B cell (primary cell): ENCODE data around the gene GSG1.

Experiments
- CTCF ChIP-seq: fragments of 200-600 bp; IDR thresholded peaks from one replicate; pipeline ENCODE4 v1.8.0; 2022; ENCODE audit warnings: antibody characterized with exemption, mild to moderate bottlenecking
- EZH2 ChIP-seq: IDR thresholded peaks from 2 replicates; pipeline ENCODE4 v1.6.1; 2012; ENCODE audit warnings: borderline replicate concordance, low read depth, mild to moderate bottlenecking, moderate library complexity, low read length; ENCODE audit not compliant: insufficient read depth, poor library complexity, severe bottlenecking

DNA sequence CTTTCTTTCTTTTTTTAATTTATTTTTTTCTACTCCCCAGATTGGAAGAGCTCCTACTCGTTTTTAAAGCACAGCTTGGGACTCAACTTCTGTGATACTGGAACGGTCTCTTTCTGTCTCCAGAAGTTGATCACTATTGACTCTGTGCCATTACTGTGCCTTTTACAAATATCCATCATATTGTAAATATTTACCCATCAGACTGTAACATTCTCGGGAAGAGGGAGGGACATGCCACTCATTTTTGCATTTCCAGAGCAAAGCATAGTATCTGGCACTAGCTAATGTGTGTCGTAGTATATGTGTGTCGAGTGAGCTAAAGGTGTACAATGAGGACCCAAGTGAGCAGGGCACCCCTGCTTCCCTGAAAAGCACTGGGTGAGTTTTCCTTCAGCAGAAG, 24.0 kb upstream of the GSG1 start:
- TF ChIP-seq CTCF (no peak), EZH2 (no peak)
